Renal pelvis (tissue), 4 donors: ENCODE data around the gene IFIH1. TPM values are rescaled to one million over a fixed set of nuclear protein-coding genes. Genes with fewer than 3 reads are reported as not detected.

Experiments
- DNase-seq: peaks from one replicate; pipeline ENCODE4 v3.0.0-alpha.2; 2013
- polyA plus RNA-seq, 3 donors: library from polyadenylated mRNA; unstranded; fragments of 120-200 nt; gene quantifications; one replicate each; pipeline ENCODE4 v1.2.1, GENCODE V29; 2013; ENCODE audit not compliant: insufficient read length in 3 of 3

The IFIH1 gene
- polyA plus RNA-seq, 3 donors, result 5.4 to 7.6 (median 5.6) TPM

DNA sequence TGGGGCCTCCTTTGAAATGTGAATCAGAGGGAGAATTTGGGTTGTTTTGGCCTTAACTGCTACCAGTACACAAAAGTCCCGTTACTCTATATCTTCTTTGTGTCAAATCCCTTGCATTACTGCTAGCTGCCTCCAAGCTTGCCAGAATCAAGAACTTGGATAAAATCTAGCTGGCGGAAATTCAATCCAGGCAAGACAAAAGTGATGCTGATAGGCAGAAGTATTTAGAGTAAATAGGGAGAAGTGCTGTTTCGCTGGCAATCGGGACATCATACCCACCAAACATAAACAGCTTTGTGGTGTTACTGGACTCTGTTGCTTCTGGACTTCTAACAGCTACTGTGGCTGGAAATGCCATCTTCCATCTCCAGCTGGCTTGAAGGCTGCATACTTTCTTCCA lies 2.5 kb downstream of the IFIH1 start:
- no peak for DNase-seq

DNA sequence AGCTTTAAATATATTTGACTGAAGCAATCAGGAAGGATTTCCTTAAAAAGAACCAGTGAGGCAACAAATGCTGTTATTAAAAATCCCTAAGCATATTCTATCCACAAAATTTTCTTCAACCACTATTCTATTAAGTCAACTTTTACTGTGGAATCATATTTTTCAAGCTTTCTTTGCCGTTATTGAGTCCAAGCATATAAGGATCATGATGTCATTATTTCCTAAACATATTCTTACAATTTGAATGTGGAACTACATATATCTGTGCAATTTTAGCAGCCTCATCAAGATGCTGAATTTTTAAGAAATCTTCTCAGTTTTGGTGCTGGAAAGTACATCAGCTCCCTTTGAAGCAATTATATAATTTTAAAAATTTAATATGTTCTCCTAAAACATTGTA lies 5.6 kb downstream of the IFIH1 start:
- DNase-seq, result no peak

DNA sequence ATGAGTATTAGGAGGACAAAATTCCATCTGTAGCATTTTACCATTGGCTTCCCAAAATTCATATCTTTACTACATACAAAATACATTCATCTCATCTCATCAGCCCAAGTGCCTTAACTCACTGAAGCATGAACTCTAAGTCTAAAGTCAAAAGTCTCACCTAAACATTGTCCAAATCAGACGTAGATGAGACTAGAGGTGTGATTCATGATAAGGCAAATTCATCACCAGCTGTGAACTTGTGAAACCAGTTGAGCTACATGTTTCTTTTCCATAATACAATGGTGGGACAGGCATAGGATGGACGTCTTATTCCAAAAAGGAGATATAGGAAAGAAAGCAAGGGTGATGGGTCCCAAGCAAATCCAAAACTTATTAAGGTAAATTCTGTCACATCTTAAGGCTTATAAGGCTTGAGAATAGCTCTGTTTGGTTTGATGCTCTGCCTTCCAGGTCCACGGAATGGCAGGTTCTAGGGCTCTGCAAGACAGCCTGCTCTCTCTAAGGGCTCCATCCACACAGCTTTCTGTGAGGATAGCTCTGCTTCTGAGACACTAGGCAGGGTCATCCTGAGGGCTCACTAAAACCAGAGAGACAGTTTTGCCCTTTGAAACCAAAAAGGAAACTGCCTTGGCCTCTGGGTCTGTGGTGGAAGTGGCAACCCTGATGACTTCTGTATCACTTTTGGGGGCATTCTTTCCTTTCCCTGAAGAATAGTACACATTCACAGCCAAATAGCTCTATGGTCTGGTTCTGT lies 9.6 kb downstream of the IFIH1 start:
- DNase-seq, result no peak

DNA sequence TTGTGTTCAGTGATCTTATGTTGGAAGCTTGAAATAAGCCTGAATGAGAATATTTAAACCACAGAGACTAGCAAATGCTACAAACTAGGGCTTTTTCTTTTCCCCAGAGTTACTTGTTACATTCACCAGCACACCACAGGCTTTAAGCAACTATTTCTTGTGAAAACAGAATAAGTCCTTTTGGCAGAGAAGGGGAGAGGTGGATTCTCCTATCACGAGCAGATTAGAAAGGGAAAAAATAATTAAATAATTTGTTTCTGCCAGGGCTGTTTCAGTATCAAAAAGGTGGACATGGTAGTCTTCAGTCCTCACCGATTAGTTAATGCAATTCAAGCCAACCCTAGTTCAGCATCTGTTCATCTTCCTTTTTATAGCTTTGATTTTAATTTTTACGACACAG lies 12.6 kb downstream of the IFIH1 start:
- DNase-seq, result no peak

DNA sequence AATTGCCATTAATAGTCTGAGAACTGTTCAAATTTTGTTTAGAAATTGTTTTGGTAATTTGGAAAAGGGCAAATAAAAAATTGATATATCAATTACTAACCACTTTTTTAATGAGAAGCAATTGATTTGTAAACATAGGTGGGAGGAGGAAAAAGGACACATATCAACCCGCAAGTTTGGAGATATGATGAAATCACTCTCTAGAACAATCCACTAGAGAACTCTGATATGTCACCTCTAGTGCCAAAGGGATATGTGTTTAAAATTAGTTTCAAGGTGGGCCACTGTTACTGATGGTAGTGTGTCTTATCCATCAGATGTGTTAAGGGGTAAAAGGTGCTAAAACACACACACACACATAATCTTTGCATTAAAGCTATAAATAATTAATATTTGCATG lies 16.6 kb downstream of the IFIH1 start:
- no peak for DNase-seq

DNA sequence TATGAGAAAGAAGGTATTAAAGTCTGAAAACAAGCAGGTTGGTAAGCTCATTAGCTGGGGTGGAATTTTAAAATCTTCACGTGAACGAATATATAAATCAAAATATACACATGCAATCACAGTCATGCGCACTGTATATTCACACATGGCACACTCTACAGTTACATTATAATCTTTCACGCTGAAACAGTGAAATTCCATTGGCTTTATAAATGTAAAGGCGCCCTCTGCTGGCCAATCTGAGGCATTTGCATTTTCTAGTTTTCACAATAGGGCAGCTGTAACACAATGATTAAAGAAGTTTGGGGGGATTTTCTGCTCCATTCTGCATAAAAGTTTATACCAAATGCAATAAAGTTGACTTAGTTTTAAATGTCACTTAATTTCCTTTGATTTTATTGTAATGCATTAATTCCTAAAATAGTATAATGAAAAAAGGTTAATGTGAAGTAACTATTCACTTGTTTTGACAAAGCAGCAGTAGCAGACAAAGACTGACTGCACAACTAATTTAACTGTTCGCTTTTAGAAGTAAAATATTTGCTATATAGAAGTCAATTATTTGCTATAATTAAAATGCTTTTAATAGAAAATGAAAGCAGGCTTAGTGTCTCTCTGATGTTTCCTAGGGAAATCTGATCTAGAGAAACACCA lies 17.2 kb downstream of the IFIH1 start:
- DNase-seq, result peak; percentile 37

DNA sequence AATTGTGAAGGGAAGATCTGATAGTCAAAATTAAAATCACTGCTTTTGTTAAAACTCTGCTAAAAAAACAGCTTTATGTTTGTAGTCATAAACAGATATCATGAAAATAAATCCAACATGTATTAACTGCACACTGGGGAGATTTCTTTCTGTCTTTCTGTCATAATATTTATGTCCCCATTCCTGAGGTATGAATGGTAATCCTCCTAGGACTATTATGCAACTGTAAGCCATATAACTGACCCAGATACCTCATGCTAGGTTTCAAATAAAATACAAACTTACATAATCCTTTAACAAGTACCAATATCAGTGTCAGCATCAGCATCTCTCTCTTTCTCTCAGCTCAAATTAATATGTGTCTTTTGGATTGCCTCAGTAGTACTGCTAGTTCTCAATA lies 18.2 kb downstream of the IFIH1 start:
- no peak for DNase-seq

DNA sequence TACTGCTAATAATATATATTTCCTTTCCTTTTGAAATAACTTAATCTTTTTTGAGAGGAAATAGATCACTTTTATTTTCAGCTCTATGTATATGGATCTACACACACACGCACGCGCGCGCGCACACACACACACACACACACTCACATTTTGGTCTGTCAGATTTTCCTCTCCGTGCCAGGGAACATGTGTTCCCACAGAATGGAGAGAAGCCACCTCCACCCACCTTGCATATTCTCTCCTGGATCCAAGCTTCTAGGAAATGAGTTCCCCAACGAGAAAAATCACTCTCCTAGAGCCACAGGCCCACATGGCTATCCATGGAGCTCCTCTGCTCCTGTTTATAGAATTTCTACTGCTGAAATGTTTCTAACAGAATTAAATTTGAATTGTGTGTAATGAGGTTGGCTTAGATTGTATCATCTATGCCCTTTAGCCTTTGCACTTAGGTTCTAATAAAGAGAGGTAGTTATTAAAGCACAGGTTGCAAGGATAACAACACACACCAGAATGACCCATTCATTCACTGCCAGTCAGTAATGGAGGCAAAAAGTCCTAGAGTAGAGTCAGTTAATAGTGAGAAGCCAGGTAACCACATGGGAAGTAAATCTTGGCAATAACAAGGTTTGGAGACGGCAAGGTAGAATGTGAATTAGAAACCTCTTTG lies 19.7 kb downstream of the IFIH1 start:
- DNase-seq, result no peak

DNA sequence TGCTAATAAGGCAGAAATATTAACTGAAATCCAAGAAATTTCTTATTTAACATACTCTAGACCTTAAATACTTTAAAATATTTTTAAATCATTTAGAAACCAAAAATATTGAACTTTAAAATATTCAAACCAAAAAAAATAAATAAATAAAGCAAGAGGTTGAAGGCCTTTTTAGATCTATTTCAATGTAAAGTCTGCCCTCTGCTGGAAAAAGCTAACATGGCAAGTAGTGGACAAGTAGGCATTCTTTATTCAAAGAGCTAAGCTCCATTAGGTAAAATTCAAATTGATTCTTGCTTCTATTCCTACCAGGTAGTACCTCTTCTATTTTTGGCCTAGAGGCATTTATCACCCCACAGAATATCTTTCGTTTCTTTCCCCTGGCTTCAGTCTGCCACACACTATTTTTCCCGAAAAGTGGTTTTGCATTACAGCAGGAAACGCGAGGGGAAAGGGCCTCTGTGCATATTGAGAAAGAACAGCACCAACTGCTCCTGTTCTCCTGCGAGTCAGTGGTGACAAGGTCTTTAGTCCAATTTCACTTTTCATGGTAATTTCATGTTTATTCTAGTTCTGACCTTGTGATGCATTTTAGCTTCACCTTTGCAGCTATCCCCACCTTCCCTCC lies 20.4 kb downstream of the IFIH1 start:
- peak; percentile 72 for DNase-seq

DNA sequence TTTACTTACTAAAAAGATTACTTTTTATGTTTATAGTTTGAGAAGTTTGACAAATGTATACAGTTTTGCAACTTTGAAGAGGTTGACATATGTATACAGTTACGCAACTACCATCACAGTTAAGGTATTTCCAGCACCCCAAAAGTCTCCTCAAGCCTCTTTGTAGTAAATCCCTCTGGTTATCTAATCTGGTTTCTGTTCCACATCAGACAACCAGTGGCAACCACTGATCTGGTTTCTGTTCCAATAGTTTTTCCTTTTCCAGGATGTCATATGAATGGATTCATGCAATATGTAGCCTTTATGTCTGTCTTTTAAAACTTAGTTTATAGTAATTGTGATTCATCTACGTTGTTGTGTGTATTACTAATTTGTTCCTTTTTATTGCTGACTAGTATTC lies 23.5 kb downstream of the IFIH1 start:
- DNase-seq, result no peak

DNA sequence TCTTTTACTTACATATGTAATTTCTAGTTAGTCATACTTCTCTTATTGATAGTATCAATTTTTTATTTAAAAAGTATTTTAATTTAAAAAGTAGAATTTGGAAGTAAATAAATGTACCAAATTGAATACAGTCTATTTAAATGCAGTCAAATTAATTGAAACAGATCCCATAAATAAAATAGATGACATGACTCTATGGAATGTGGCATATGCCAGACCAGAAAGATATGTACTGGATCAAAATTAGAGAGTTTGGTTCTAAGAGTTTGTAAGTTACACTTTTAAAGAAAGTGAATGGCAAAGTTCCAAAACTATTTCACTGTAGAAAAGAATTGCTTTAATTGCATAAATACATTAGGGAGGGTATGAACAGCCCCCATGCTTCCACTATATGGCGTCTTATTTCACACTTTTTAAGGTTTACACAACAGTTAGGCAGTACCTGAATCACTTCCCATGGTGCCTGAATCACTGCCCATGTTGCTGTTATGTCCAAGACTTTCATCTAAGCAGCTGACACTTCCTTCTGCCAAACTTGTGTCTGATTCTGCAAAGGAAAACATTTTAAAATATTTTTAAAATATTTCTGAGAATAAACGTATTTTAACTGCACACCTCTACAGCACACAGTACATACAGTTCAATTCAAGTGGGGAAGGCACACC lies 25.2 kb downstream of the IFIH1 start:
- DNase-seq, result no peak

DNA sequence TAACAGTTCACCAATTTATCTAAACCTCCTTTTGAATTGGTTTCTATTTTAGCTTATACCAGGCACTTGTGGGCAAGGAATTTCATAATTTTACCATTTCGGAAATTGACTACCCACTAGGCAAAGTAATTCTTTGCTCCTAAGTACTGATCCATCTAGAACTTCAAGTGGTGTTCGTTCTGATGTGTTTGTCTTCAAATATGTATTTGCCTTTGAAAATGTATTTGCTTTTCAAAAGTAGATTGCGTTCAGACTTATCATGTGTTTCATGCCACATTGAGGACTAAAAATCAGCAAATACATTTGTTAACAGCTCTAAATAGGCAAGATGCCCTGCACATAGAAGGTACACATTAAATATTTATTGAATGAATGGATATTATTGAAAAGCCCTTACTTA lies 26.7 kb downstream of the IFIH1 start:
- DNase-seq, result no peak

DNA sequence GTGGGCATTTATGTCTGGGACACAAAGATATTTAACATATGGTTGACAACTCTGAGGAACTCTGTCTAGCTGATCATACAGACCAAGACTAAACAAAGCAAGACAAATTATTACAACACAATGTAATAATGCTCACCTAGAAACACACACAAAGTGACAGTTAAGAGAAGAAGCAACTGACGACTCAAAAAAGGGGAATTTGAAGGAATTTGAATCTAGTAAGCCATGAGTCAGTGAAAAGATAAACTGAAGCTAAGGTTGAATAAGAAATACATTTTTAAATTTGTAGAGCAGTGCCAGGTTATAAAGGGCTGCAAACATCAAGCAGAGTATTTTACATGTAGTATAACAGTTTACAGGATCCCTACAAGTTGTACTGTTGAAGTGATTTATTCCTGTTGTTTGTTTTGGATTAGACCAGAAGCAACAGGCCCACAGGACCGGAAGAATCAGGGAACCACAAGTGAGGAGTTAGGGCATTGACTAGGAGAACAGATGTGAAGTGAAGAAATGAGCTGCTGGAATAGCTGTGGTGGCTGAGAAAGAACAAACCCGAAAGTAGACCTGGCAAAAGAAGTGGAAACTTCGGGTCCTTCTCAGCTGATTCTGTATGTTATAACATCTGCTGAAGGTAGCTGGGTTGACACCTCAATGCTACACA lies 35.6 kb downstream of the IFIH1 start:
- DNase-seq, result no peak

DNA sequence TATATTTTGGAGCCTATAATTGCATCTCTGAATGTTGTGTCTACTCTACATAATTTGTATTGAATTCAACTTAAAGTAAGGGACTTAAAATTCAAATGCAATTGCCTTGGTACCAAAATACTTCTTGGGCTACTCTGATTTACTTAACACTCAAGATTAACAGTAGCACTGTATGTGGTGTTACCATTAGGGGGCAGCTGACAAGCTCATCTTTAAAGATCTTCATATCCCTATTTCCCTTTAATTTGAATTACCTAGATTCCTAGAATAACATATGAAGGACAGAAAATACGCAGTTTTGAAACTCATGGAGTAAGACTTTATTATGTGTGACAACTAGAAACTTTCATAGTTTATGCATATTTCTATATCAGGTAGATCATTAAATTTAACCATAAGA lies 37.8 kb downstream of the IFIH1 start:
- DNase-seq, result no peak

DNA sequence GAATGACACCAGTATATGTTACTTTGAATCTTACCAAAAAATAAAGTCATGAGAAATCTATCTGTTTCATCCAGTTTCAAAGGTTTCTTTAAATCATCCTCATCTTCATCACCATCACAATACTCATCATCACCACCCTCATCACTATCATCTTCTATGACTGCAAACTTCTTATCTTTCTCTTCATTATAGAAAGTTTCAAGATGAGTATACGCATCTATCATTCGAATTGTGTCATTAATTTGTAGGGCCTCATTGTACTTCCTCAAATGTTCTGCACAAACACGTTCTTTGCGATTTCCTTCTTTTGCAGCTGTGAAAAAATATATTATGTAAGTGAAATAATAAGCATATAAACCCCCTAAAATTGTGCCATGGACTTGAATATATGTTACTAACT lies 41.1 kb downstream of the IFIH1 start:
- DNase-seq, result no peak

DNA sequence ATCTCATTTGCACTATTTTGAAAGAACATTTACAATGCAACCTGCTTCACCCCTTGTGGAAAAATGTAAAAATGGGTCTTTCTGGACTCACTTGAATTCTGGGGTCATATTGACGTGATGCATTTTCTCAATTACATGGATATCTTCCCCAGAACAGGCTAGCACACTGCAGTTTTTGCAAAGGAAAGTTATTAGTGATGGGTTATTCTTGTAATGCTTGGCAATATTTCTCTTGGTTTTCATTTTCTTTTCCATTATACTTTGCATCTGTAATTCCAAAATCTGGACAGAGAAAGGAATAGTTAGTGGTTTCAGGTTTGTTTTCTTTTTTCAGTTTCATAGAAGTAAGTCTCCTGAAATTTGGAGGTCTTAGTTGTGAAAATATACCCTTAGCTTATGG lies 50.5 kb downstream of the IFIH1 start:
- DNase-seq, result no peak

DNA sequence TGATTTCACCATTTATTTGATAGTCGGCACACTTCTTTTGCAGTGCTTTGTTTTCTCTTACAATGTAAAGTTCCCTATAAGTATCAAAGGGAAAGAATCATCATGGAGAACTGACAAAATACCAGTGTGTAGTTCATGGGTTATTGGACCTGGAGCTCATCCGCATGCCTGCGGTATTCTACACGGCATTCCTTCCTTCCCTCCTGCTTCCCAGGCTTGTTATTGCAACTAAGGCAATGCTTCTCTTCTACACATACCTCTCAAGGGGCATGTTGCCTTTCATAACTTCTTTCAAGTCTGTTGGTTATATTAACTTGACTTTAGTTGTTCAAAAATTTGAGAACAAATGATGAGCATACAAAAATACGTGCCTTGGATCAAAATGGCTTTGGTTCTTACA lies 51.0 kb downstream of the IFIH1 start:
- no peak for DNase-seq

DNA sequence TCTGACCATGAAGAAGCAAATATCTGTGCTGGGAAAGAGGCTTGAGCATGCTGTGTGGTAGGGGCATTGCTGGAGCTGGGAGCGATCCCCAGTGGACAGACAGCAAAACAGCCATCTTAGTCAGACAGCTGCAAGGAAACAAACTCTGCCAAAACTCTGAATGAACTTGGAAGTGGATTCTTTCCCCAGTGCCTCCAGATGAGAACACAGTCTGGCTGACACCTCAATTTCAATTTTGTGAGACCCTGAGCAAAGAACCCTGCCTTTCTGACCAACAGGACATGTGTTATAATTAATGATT lies 52.1 kb downstream of the IFIH1 start:
- DNase-seq, result no peak

DNA sequence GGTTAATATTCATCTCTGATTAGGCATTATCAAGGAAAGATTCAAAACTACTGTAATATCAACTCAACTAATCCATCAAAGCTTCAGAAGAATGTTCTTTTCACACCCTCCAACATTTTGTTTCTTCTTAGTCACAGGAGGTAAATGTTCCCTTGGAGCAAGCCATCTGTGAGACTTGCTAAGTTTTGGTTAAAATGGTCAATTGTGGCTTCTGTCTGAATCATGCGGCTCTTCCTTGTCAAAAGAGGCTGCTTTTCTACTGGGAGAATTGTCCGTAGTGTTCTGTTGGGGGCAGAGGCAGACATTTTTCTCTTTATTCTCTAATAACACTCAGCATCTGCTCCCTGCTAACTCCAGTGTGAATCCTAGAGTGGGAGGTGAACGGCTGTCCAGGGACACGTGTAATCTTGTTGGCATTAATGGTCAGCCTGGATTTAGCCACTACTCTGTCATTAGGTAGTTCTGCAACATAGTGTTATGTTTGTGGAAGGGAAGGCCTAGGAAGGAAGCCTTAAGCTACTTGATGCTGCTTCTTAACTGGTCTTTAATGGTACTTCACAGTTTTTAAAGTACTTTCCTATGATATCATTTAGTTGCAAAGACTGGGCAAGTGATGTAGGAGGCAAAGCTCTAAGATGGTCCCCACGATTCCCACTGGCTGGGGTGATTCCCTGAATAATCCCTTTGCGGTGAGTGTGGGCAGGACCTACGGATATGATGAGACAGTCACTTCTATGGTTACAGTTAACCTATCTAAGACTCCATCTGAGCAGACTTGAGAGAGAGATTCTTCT lies 52.6 kb downstream of the IFIH1 start:
- DNase-seq, result no peak

DNA sequence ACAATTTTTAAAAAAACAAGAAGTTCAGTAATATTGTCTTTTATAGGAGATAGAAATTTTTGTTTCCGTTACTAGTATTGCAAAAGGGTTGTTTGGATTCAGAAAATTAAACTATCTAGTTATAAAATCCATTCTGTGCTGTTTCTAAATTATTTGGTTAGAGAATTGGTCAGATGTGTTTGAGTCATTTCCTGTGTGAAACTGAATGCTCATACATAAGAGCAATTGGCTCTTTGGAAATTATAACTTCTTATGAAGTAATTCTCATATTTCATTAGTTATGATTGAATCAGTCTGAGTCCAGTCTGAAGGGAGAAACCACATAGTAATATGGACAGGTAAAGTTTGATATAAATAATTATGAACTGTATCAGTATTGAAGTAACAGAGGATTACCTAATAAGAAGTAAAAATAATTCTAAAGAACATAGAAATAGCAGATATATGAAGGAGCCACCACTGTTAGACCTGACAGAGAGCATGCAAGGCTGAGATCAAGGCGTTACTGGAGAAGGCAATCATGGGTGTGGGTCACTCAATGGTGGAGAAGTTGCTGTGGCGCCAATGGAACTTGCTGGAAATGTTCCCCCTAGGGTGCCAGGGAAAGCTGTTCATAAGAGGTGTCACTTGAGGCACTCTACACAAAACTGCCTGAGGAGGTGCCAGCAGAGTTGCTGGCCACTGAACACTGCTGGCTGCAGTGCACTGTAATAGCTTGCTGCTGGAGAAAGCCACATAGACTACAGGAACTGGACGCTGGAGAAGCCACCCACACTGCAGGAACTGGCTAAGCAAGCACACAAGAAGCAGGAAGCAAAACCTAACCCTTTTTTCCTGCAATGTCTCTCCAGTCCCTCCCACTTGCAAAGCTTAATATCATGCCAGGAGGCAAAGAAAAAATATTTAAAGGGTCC lies 57.2 kb downstream of the IFIH1 start:
- no peak for DNase-seq
